K562 (cell line): ENCODE measurements around the gene GRM5. TPM values are rescaled to one million over a fixed set of nuclear protein-coding genes. Genes with fewer than 3 reads are reported as not detected.
"Not testable (repeated sequence)": the region's sequence is repeated elsewhere in the genome, so short reads cannot be mapped to it uniquely, and the experiment has no call there.

Source experiments
- ATAC-seq: fragments of 200-7000 bp; cut with Tn5 transposase; 3 replicates; pipeline ENCODE4 v1.9.1; 2020; ENCODE audit warnings: moderate library complexity
- BruUV-seq: library from RNA; stranded (reverse); fragments of 400-500 nt; replicated peaks from 2 replicates; lab custom pipeline; 2021; lab: Mats Ljungman, UMichigan
- CTCF ChIA-PET: fragments of 300-600 bp; formaldehyde crosslinking; extraction: SDS; loops from one replicate; lab custom pipeline; 2021; ENCODE audit warnings: low intra/inter-chr PET ratio; lab: Yijun Ruan, JAX
- POLR2A ChIA-PET: fragments of 300-600, 350-650 bp; sonication (Branson Sonifier 250); formaldehyde crosslinking; extraction: SDS; loops from one replicate; lab custom pipeline; 2021; ENCODE audit warnings: antibody characterized with exemption, inconsistent platforms; lab: Yijun Ruan, JAX
- DNase-seq, 4 experiments: peaks; one replicate each; pipeline versions ENCODE4 v3.0.0 to v3.0.0-alpha.2; 2011 to 2018; ENCODE audit warnings: low spot score in 3 of 4, mixed read lengths in 3 of 4; ENCODE audit errors: extremely low read depth in 1 of 4
- FAIRE-seq: peaks from 2 replicates; lab custom pipeline; 2011; peaks lifted over from hg19 to GRCh38; lab: Jason Lieb, UNC
- H2AFZ ChIP-seq: 2 replicates; pipeline ENCODE4 v1.6.0; 2011; ENCODE audit warnings: low read depth, low read length, control low read depth, inconsistent platforms
- H3K27ac ChIP-seq: fragments of 200-600 bp; 3 replicates; pipeline ENCODE4 v1.8.0; 2011; ENCODE audit warnings: low read depth, mild to moderate bottlenecking, control low read depth, inconsistent platforms, low read length, moderate library complexity, mixed read lengths; ENCODE audit errors: extremely low read depth
- H3K27me3 ChIP-seq, 2 experiments: fragments of 300-600 bp in 1 of 2; 2 replicates in 1 of 2; 3 replicates in 1 of 2; pipeline versions ENCODE4 v1.6.0 to v1.8.0; 2011; ENCODE audit warnings: inconsistent platforms in 2 of 2, low read length in 2 of 2, mild to moderate bottlenecking in 1 of 2, mixed read lengths in 1 of 2, moderate library complexity in 1 of 2; ENCODE audit not compliant: control insufficient read depth in 2 of 2, insufficient read depth in 2 of 2
- H3K36me3 ChIP-seq: fragments of 300-600 bp; 3 replicates; pipeline ENCODE4 v1.8.0; 2011; ENCODE audit warnings: mild to moderate bottlenecking, low read length, inconsistent platforms; ENCODE audit not compliant: control insufficient read depth, insufficient read depth
- H3K4me1 ChIP-seq, 2 experiments: fragments of 200-600 bp in 1 of 2; replicated peaks in 1 of 2; 2 replicates in 1 of 2; 3 replicates in 1 of 2; pipeline versions ENCODE4 v1.5.1 to v1.8.0; 2011; ENCODE audit warnings: inconsistent platforms in 2 of 2, low read length in 2 of 2, mild to moderate bottlenecking in 1 of 2, mixed read lengths in 1 of 2, moderate library complexity in 1 of 2; ENCODE audit not compliant: control insufficient read depth in 2 of 2, insufficient read depth in 2 of 2
- H3K4me2 ChIP-seq: 2 replicates; pipeline ENCODE4 v1.6.1; 2011; ENCODE audit warnings: low read length, control low read depth, inconsistent platforms, mixed read lengths; ENCODE audit not compliant: insufficient read depth
- H3K4me3 ChIP-seq: fragments of 200-600 bp; sonication (generic), shearing (Covaris generic); 2 replicates; pipeline ENCODE4 v1.5.1; 2016; ENCODE audit warnings: control low read depth, inconsistent platforms
- H3K79me2 ChIP-seq: fragments of 200-600 bp; 3 replicates; pipeline ENCODE4 v1.8.0; 2011; ENCODE audit warnings: low read length, inconsistent platforms; ENCODE audit not compliant: control insufficient read depth, insufficient read depth
- H3K9ac ChIP-seq, 2 experiments: 2 replicates each; pipeline versions ENCODE4 v1.6.0 to v1.6.1; 2011; ENCODE audit warnings: low read depth in 2 of 2, low read length in 2 of 2, control low read depth in 1 of 2, inconsistent platforms in 1 of 2, mild to moderate bottlenecking in 1 of 2, mixed read lengths in 1 of 2; ENCODE audit not compliant: insufficient read depth in 1 of 2
- H3K9me1 ChIP-seq: one replicate; pipeline ENCODE4 v1.6.0; 2011; ENCODE audit warnings: inconsistent platforms, mild to moderate bottlenecking, low read length, moderate library complexity; ENCODE audit not compliant: control insufficient read depth, insufficient read depth
- H3K9me3 ChIP-seq: replicated peaks from 2 replicates; pipeline ENCODE4 v1.5.1; 2011; ENCODE audit warnings: low read depth, low read length, inconsistent platforms; ENCODE audit not compliant: control insufficient read depth, insufficient read depth
- H4K20me1 ChIP-seq: replicated peaks from 2 replicates; pipeline ENCODE4 v1.6.1; 2011; ENCODE audit warnings: low read length, inconsistent platforms, mixed read lengths; ENCODE audit not compliant: control insufficient read depth, insufficient read depth
- BRD9 ChIP-seq: fragments of 450-650 bp; IDR thresholded peaks from 2 replicates; pipeline ENCODE4 v1.6.1; 2018; ENCODE audit warnings: low read depth; ENCODE audit not compliant: partially characterized antibody
- HES1 ChIP-seq: fragments of 450-650 bp; IDR thresholded peaks from 2 replicates; pipeline ENCODE4 v1.6.1; 2016; ENCODE audit warnings: low read depth, mild to moderate bottlenecking, moderate library complexity
- KDM2B ChIP-seq: fragments of 250-450 bp; sonication (Bioruptor Pico); IDR thresholded peaks from 2 replicates; pipeline ENCODE4 v1.8.0; 2021; ENCODE audit warnings: mild to moderate bottlenecking, moderate library complexity
- MED1 ChIP-seq: sonication (generic); formaldehyde crosslinking; IDR thresholded peaks from 2 replicates; pipeline ENCODE4 v1.8.1; 2023; ENCODE audit warnings: missing genetic modification reagents, borderline replicate concordance
- ZFP1 ChIP-seq: fragments of 450-650 bp; formaldehyde crosslinking; IDR thresholded peaks from 2 replicates; pipeline ENCODE4 v1.4.0; 2020; ENCODE audit warnings: mild to moderate bottlenecking, mixed read lengths
- ZNF551 ChIP-seq: fragments of 250-450 bp; sonication (Bioruptor Pico); IDR thresholded peaks from 2 replicates; pipeline ENCODE4 v1.5.0; 2021; ENCODE audit warnings: mild to moderate bottlenecking, moderate library complexity
- WGBS: fragments of 100-300 bp; shearing (Covaris generic); methylation state at CpG from one replicate; pipeline ENCODE4 v1.1.6; 2016; ENCODE audit warnings: low coverage, mixed read lengths; ENCODE audit not compliant: insufficient coverage; ENCODE audit errors: missing lambda C conversion rate; 5-methylcytosine and 5-hydroxymethylcytosine counted together
- in situ Hi-C: fragments of 300-500 bp; cut with MboI; formaldehyde crosslinking; loops from 4 replicates; pipeline ENCODE4 v1.15.0; 2018; ENCODE audit warnings: inconsistent platforms, mixed read lengths
- intact Hi-C: fragments of 100-400 bp; cut with micrococcal nuclease; formaldehyde crosslinking; loops from 2 replicates; pipeline ENCODE4 v1.14.2; 2022
- polyA plus RNA-seq, 8 experiments: library from polyadenylated mRNA; depleted of rRNA in 4 of 8; stranded (reverse) in 5 of 8; unstranded in 3 of 8; fragments of >200 nt; fragmentation: Nextera tagmentation in 2 of 8; fragmentation: Illumina TruSeq in 1 of 8; extraction: Ambion mirVana in 2 of 8; extraction: Trizol in 1 of 8; gene quantifications; 2 replicates each; pipeline versions ENCODE4 v1.2.1 to v1.2.3, GENCODE V29; 2011 to 2014; ENCODE audit warnings: inconsistent platforms in 1 of 8, missing spikeins in 1 of 8
- total RNA-seq, 7 experiments: library from RNA; depleted of rRNA in 6 of 7; stranded (reverse); fragments of >200 nt in 6 of 7; fragmentation: Illumina TruSeq in 2 of 7; extraction: Trizol in 2 of 7; gene quantifications; 2 replicates each; pipeline versions ENCODE4 v1.2.1 to v1.2.3, GENCODE V29; 2011 to 2021; ENCODE audit warnings: low replicate concordance in 1 of 7

Gene GRM5
- total and polyA plus RNA-seq, 9 of the 15 experiments (the other 6 are each of a cell fraction or from before 2014, with no cell fraction given): not detected

GRCh38 chr11:88535266-88535665 is 530.5 kb downstream of the GRM5 start (continued):
- TF ChIP-seq HES1 (no peak), ZFP1 (no peak), KDM2B (CRISPR knock-in tag) (no peak), ZNF551 (CRISPR knock-in tag) (no peak), BRD9 (no peak), MED1 (CRISPR knock-in tag) (no peak)

GRCh38 chr11:88534706-88535105 is 531.1 kb downstream of the GRM5 start:
- intact Hi-C loops, FAIRE-seq: not testable (repeated sequence)

More at GRCh38 chr11:88534706-88535105, 531.1 kb downstream of the GRM5 start:
- H3K4me2 ChIP-seq, H3K9me3 ChIP-seq, POLR2A ChIA-PET, H3K9me1 ChIP-seq, H3K4me3 ChIP-seq, H3K36me3 ChIP-seq, in situ Hi-C loops, CTCF ChIA-PET, BruUV-seq, H2AFZ ChIP-seq, H3K27ac ChIP-seq, H3K9ac ChIP-seq, H4K20me1 ChIP-seq, ATAC-seq, H3K4me1 ChIP-seq, H3K79me2 ChIP-seq, DNase-seq, H3K27me3 ChIP-seq: not testable (repeated sequence)
- WGBS: 6% methylated on average over 1 of the region's 1 CpG
